GM12878 (cell line): ENCODE results near the gene PPM1N. TPM values are rescaled to one million over a fixed set of nuclear protein-coding genes. Genes with fewer than 3 reads are reported as not detected.

Source experiments
- CBFB ChIP-seq: IDR thresholded peaks from 2 replicates; pipeline ENCODE4 v1.6.1; 2016; ENCODE audit warnings: antibody characterized with exemption, low read depth
- CHD2 ChIP-seq: IDR thresholded peaks from 2 replicates; pipeline ENCODE4 v1.6.1; 2011; ENCODE audit warnings: low read depth, low read length, improper control_type of control experiment, borderline replicate concordance
- CTCF ChIP-seq, 3 experiments: IDR thresholded peaks in 2 of 3; conservative IDR thresholded peaks in 1 of 3; 2 replicates each; pipeline ENCODE4 v1.5.1; 2011; ENCODE audit warnings: low read depth in 3 of 3, low read length in 3 of 3, mild to moderate bottlenecking in 3 of 3, control low read depth in 2 of 3, moderate library complexity in 2 of 3, inconsistent platforms in 1 of 3, mixed read lengths in 1 of 3; ENCODE audit not compliant: control insufficient read depth in 2 of 3, insufficient read depth in 1 of 3; ENCODE audit errors: extremely low read depth in 1 of 3
- DPF2 ChIP-seq: fragments of 450-650 bp; IDR thresholded peaks from 2 replicates; pipeline ENCODE4 v1.6.1; 2017; ENCODE audit warnings: mild to moderate bottlenecking
- HSF1 ChIP-seq: fragments of 150-350 bp; IDR thresholded peaks from 2 replicates; pipeline ENCODE4 v1.6.1; 2014; ENCODE audit warnings: mild to moderate bottlenecking, low read depth, low read length
- IKZF1 ChIP-seq: fragments of 450-650 bp; conservative IDR thresholded peaks from 2 replicates; pipeline ENCODE4 v1.6.1; 2017; ENCODE audit warnings: antibody characterized with exemption, mild to moderate bottlenecking
- IRF4 ChIP-seq: IDR thresholded peaks from 2 replicates; pipeline ENCODE4 v1.6.1; 2011; ENCODE audit warnings: low read depth, low read length
- MTA2 ChIP-seq: fragments of 450-650 bp; IDR thresholded peaks from 2 replicates; pipeline ENCODE4 v1.6.1; 2016; ENCODE audit warnings: low read depth, mild to moderate bottlenecking, moderate library complexity
- NR2C1 ChIP-seq: fragments of 450-650 bp; IDR thresholded peaks from 2 replicates; pipeline ENCODE4 v1.6.1; 2017; ENCODE audit warnings: antibody characterized with exemption, mild to moderate bottlenecking, moderate library complexity
- PAX5 ChIP-seq: IDR thresholded peaks from 2 replicates; pipeline ENCODE4 v1.6.1; 2011; ENCODE audit warnings: low read depth, low read length, borderline replicate concordance
- RB1 ChIP-seq: fragments of 450-650 bp; formaldehyde crosslinking; IDR thresholded peaks from 2 replicates; pipeline ENCODE4 v1.6.1; 2017; ENCODE audit warnings: mild to moderate bottlenecking, borderline replicate concordance
- RCOR1 ChIP-seq: conservative IDR thresholded peaks from 2 replicates; pipeline ENCODE4 v1.6.1; 2012; ENCODE audit warnings: low read depth, low read length, improper control_type of control experiment
- RELA ChIP-seq: fragments of 450-650 bp; IDR thresholded peaks from 2 replicates; pipeline ENCODE4 v1.8.0; 2014; ENCODE audit warnings: borderline replicate concordance; ENCODE audit not compliant: partially characterized antibody
- RUNX3 ChIP-seq: IDR thresholded peaks from 2 replicates; pipeline ENCODE4 v1.6.1; 2012; ENCODE audit warnings: low read length, inconsistent platforms
- SMAD1 ChIP-seq: fragments of 450-650 bp; IDR thresholded peaks from 2 replicates; pipeline ENCODE4 v1.6.1; 2018; ENCODE audit warnings: mild to moderate bottlenecking, low read depth; ENCODE audit not compliant: partially characterized antibody
- SMARCA5 ChIP-seq: fragments of 450-650 bp; IDR thresholded peaks from 2 replicates; pipeline ENCODE4 v1.6.1; 2017; ENCODE audit warnings: mild to moderate bottlenecking
- SP1 ChIP-seq: IDR thresholded peaks from one replicate; pipeline ENCODE4 v1.6.1; 2011; ENCODE audit warnings: low read depth, low read length
- SRF ChIP-seq, 2 experiments: IDR thresholded peaks; 2 replicates each; pipeline ENCODE4 v1.6.1; 2011; ENCODE audit warnings: low read depth in 2 of 2, low read length in 2 of 2, mild to moderate bottlenecking in 1 of 2, moderate library complexity in 1 of 2
- STAT1 ChIP-seq: fragments of 450-650 bp; conservative IDR thresholded peaks from 2 replicates; pipeline ENCODE4 v1.6.1; 2014; ENCODE audit warnings: antibody characterized with exemption, mild to moderate bottlenecking
- SUZ12 ChIP-seq: fragments of 200-600 bp; sonication (generic); IDR thresholded peaks from one replicate; pipeline ENCODE4 v1.6.1; 2018; ENCODE audit warnings: antibody characterized with exemption, mild to moderate bottlenecking; ENCODE audit not compliant: unreplicated experiment
- TBL1XR1 ChIP-seq: IDR thresholded peaks from 2 replicates; pipeline ENCODE4 v1.6.1; 2012; ENCODE audit warnings: low read depth, low read length, improper control_type of control experiment
- polyA plus RNA-seq, 11 experiments: library from polyadenylated mRNA; depleted of rRNA in 4 of 11; unstranded in 6 of 11; stranded (reverse) in 5 of 11; fragments of >200 nt; fragmentation: Nextera tagmentation in 4 of 11; fragmentation: Illumina TruSeq in 1 of 11; extraction: Ambion mirVana in 4 of 11; extraction: Trizol in 1 of 11; gene quantifications; 1 replicate in 1 of 11; 2 replicates in 10 of 11; pipeline versions ENCODE4 v1.2.1 to v1.2.3, GENCODE V29; 2011 to 2016; ENCODE audit warnings: inconsistent platforms in 2 of 11, missing spikeins in 2 of 11, low read depth in 1 of 11
- total RNA-seq, 4 experiments: library from RNA; depleted of rRNA in 3 of 4; stranded (reverse); fragments of >200 nt in 3 of 4; fragmentation: Illumina TruSeq in 1 of 4; extraction: Trizol in 1 of 4; gene quantifications; 2 replicates each; pipeline versions ENCODE4 v1.2.1 to v1.2.3, GENCODE V29; 2013 to 2021
- TF ChIP-seq, protein P1 (sequence below): fragments of 450-650 bp; IDR thresholded peaks from 2 replicates; pipeline ENCODE4 v1.6.1; 2016; ENCODE audit warnings: mild to moderate bottlenecking
- TF ChIP-seq, protein P2 (sequence below): fragments of 450-650 bp; formaldehyde crosslinking; IDR thresholded peaks from 2 replicates; pipeline ENCODE4 v1.4.0; 2022; ENCODE audit warnings: mild to moderate bottlenecking, moderate library complexity

The PPM1N gene
- total and polyA plus RNA-seq, 10 of the 15 experiments (the other 5 are each of a cell fraction or from before 2014, with no cell fraction given) = 1.6 to 5.4 (median 3.7) TPM

GRCh38 chr19:45508861-45509691, 10.8 kb downstream of the PPM1N start (continued):
- TF ChIP-seq CTCF (IDR thresholded peaks at IDR 0.05 in 2 of 3, conservative IDR thresholded peaks at IDR 0.05 in 1 of 3; ENCODE audit: control insufficient read depth in 2 of 3, extremely low read depth in 1 of 3, insufficient read depth in 1 of 3, low read depth in 3 of 3, low read length in 3 of 3) = peak in 1 of 3 experiments; percentile 11; a peak in 1 of 6 replicates
- TF ChIP-seq RCOR1 = peak; percentile 61; the same call in 1 of the 2 replicates
- TF ChIP-seq DPF2 = peak; percentile 67; the same call in 1 of the 2 replicates
- TF ChIP-seq STAT1 = 0 out of 2 replicates have a peak, but pooled peaks have one; percentile 49
- TF ChIP-seq MTA2 = peak; percentile 71
- no peak for TF ChIP-seq HSF1
- TF ChIP-seq, protein P1, sequence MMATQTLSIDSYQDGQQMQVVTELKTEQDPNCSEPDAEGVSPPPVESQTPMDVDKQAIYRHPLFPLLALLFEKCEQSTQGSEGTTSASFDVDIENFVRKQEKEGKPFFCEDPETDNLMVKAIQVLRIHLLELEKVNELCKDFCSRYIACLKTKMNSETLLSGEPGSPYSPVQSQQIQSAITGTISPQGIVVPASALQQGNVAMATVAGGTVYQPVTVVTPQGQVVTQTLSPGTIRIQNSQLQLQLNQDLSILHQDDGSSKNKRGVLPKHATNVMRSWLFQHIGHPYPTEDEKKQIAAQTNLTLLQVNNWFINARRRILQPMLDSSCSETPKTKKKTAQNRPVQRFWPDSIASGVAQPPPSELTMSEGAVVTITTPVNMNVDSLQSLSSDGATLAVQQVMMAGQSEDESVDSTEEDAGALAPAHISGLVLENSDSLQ = peak; percentile 70
- peak; percentile 75; the same call in 1 of the 2 replicates for TF ChIP-seq TBL1XR1
- TF ChIP-seq CHD2 = peak; percentile 13; the same call in 1 of the 2 replicates
- TF ChIP-seq SP1 = peak; percentile 56
- TF ChIP-seq SMAD1 = no peak
- peak; percentile 31; the same call in 1 of the 2 replicates for TF ChIP-seq SMARCA5
- TF ChIP-seq IRF4 = peak; percentile 38; the same call in 1 of the 2 replicates
- TF ChIP-seq PAX5 = peak; percentile 81; the same call in 1 of the 2 replicates
- peak; percentile 79 for TF ChIP-seq RUNX3
- peak; percentile 98 for TF ChIP-seq IKZF1
- TF ChIP-seq SUZ12 = no peak
- TF ChIP-seq, protein P2, sequence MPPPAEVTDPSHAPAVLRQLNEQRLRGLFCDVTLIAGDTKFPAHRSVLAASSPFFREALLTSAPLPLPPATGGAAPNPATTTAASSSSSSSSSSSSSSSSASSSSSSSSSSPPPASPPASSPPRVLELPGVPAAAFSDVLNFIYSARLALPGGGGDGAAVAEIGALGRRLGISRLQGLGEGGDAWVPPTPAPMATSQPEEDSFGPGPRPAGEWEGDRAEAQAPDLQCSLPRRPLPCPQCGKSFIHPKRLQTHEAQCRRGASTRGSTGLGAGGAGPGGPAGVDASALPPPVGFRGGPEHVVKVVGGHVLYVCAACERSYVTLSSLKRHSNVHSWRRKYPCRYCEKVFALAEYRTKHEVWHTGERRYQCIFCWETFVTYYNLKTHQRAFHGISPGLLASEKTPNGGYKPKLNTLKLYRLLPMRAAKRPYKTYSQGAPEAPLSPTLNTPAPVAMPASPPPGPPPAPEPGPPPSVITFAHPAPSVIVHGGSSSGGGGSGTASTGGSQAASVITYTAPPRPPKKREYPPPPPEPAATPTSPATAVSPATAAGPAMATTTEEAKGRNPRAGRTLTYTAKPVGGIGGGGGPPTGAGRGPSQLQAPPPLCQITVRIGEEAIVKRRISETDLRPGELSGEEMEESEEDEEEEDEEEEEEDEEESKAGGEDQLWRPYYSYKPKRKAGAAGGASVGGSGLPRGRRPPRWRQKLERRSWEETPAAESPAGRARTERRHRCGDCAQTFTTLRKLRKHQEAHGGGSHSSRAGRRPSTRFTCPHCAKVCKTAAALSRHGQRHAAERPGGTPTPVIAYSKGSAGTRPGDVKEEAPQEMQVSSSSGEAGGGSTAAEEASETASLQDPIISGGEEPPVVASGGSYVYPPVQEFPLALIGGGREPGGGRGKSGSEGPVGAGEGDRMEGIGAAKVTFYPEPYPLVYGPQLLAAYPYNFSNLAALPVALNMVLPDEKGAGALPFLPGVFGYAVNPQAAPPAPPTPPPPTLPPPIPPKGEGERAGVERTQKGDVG = no peak
- peak; percentile 87 for TF ChIP-seq NR2C1
- TF ChIP-seq RELA = peak; percentile 80
- no peak for TF ChIP-seq CBFB
- TF ChIP-seq RB1 = peak; percentile 72; the same call in 1 of the 2 replicates
- TF ChIP-seq SRF (IDR thresholded peaks at IDR 0.05; ENCODE audit: low read depth in 2 of 2, low read length in 2 of 2) = peak; percentile 87 to 97
